H1 (cell line): Measurements from ENCODE around the gene ABHD4. TPM values are rescaled to one million over a fixed set of nuclear protein-coding genes. Genes with fewer than 3 reads are reported as not detected.

ENCODE experiments used
- BACH1 ChIP-seq: IDR thresholded peaks from 2 replicates; pipeline ENCODE4 v1.6.1; 2012; ENCODE audit warnings: low read length, improper control_type of control experiment
- BRCA1 ChIP-seq: IDR thresholded peaks from 2 replicates; pipeline ENCODE4 v1.6.1; 2012; ENCODE audit warnings: low read depth, low read length, improper control_type of control experiment
- CREB1 ChIP-seq: IDR thresholded peaks from 2 replicates; pipeline ENCODE4 v1.6.1; 2012; ENCODE audit warnings: inconsistent platforms
- HDAC2 ChIP-seq, 2 experiments: fragments of 300-600 bp in 1 of 2; sonication (generic) in 1 of 2; IDR thresholded peaks; 2 replicates each; pipeline ENCODE4 v1.6.1; 2011 to 2012; ENCODE audit warnings: low read depth in 2 of 2, low read length in 2 of 2, mild to moderate bottlenecking in 2 of 2, moderate library complexity in 2 of 2, borderline replicate concordance in 1 of 2, inconsistent platforms in 1 of 2
- JUND ChIP-seq: IDR thresholded peaks from 2 replicates; pipeline ENCODE4 v1.6.1; 2011; ENCODE audit warnings: mild to moderate bottlenecking, improper control_type of control experiment, low read length
- polyA plus RNA-seq, 7 experiments: library from polyadenylated mRNA; depleted of rRNA in 3 of 7; stranded (reverse) in 5 of 7; unstranded in 2 of 7; fragments of >200 nt in 5 of 7; fragments of 200-250 nt in 2 of 7; gene quantifications; 1 replicate in 5 of 7; 2 replicates in 1 of 7; 4 replicates in 1 of 7; pipeline versions ENCODE4 v1.2.1 to v1.2.3, GENCODE V29; 2011 to 2013; ENCODE audit warnings: missing spikeins in 2 of 7, mixed read lengths in 2 of 7
- total RNA-seq: library from RNA; stranded (reverse); fragmentation: NEBNext Ultra II Directional; extraction: Animal tissue kit (Norgen Biotek cat#: 25700); gene quantifications from 2 replicates; pipeline ENCODE4 v1.2.1, GENCODE V29; 2021
- TF ChIP-seq, protein P1 (sequence below): fragments of 300-600 bp; sonication (generic); IDR thresholded peaks from 2 replicates; pipeline ENCODE4 v1.7.1; 2012; ENCODE audit warnings: low read length, moderate library complexity, mild to moderate bottlenecking, inconsistent platforms; ENCODE audit not compliant: insufficient replicate concordance
- TF ChIP-seq, protein P2 (sequence below), 3 experiments: IDR thresholded peaks; 1 replicate in 2 of 3; 2 replicates in 1 of 3; pipeline versions ENCODE4 v1.5.1 to v1.6.1; 2011; ENCODE audit warnings: low read length in 3 of 3, mild to moderate bottlenecking in 3 of 3, inconsistent platforms in 2 of 3, low read depth in 1 of 3, moderate library complexity in 1 of 3; ENCODE audit not compliant: insufficient read depth in 1 of 3; ENCODE audit errors: control extremely low read depth in 1 of 3

Gene ABHD4
- total and polyA plus RNA-seq, 2 of the 8 experiments (the other 6 are each of a cell fraction or from before 2014, with no cell fraction given), result 32.4 to 42.9 TPM

DNA sequence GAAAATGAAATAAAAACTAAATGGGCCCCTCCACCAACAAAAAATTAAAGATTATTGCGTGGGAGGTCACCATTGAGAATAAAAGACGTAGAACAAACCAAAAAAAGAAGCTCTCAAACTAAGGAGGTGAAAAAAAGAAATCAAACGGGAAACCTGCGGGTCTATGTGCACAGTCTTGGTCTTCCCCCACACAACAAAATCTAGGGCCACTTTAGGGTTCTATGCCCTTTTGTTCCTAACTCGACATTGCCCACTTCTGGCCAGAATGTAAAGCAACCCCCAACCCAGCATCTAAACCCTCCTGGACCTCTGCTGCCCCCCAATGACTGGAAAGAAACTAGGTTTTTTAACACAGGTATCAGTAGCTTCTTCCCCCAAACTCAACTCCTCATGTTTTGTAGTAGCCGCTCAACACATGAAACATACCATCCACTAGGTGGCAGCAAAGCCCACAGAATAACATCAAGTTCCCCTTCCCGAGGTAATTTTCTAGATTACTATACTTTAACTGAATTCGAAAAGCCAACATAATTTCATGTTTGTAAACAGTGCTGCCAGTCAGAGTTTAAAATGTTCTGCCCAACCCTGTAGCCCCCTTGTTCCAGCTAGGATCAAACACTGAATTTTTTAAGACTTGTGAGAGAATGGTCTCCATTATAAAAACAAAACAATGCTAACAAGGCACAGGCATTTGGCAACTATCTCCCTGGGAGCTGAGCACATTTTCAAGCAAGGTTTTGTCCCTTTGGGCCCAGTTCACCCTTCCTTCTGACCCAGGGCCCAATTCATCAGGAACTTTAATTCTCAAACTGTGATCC lies 27.8 kb upstream of the ABHD4 start (continued):
- TF ChIP-seq BRCA1 (no peak), JUND (peak; percentile 37; the same call in 1 of the 2 replicates), CREB1 (peak; percentile 34; the same call in 1 of the 2 replicates), HDAC2 (IDR thresholded peaks at IDR 0.05; ENCODE audit: borderline replicate concordance in 1 of 2, low read depth in 2 of 2, low read length in 2 of 2) (0 out of 4 replicates have a peak, but pooled peaks of 1 of the 2 experiments have one; percentile 45), BACH1 (no peak)
- TF ChIP-seq, protein P1, sequence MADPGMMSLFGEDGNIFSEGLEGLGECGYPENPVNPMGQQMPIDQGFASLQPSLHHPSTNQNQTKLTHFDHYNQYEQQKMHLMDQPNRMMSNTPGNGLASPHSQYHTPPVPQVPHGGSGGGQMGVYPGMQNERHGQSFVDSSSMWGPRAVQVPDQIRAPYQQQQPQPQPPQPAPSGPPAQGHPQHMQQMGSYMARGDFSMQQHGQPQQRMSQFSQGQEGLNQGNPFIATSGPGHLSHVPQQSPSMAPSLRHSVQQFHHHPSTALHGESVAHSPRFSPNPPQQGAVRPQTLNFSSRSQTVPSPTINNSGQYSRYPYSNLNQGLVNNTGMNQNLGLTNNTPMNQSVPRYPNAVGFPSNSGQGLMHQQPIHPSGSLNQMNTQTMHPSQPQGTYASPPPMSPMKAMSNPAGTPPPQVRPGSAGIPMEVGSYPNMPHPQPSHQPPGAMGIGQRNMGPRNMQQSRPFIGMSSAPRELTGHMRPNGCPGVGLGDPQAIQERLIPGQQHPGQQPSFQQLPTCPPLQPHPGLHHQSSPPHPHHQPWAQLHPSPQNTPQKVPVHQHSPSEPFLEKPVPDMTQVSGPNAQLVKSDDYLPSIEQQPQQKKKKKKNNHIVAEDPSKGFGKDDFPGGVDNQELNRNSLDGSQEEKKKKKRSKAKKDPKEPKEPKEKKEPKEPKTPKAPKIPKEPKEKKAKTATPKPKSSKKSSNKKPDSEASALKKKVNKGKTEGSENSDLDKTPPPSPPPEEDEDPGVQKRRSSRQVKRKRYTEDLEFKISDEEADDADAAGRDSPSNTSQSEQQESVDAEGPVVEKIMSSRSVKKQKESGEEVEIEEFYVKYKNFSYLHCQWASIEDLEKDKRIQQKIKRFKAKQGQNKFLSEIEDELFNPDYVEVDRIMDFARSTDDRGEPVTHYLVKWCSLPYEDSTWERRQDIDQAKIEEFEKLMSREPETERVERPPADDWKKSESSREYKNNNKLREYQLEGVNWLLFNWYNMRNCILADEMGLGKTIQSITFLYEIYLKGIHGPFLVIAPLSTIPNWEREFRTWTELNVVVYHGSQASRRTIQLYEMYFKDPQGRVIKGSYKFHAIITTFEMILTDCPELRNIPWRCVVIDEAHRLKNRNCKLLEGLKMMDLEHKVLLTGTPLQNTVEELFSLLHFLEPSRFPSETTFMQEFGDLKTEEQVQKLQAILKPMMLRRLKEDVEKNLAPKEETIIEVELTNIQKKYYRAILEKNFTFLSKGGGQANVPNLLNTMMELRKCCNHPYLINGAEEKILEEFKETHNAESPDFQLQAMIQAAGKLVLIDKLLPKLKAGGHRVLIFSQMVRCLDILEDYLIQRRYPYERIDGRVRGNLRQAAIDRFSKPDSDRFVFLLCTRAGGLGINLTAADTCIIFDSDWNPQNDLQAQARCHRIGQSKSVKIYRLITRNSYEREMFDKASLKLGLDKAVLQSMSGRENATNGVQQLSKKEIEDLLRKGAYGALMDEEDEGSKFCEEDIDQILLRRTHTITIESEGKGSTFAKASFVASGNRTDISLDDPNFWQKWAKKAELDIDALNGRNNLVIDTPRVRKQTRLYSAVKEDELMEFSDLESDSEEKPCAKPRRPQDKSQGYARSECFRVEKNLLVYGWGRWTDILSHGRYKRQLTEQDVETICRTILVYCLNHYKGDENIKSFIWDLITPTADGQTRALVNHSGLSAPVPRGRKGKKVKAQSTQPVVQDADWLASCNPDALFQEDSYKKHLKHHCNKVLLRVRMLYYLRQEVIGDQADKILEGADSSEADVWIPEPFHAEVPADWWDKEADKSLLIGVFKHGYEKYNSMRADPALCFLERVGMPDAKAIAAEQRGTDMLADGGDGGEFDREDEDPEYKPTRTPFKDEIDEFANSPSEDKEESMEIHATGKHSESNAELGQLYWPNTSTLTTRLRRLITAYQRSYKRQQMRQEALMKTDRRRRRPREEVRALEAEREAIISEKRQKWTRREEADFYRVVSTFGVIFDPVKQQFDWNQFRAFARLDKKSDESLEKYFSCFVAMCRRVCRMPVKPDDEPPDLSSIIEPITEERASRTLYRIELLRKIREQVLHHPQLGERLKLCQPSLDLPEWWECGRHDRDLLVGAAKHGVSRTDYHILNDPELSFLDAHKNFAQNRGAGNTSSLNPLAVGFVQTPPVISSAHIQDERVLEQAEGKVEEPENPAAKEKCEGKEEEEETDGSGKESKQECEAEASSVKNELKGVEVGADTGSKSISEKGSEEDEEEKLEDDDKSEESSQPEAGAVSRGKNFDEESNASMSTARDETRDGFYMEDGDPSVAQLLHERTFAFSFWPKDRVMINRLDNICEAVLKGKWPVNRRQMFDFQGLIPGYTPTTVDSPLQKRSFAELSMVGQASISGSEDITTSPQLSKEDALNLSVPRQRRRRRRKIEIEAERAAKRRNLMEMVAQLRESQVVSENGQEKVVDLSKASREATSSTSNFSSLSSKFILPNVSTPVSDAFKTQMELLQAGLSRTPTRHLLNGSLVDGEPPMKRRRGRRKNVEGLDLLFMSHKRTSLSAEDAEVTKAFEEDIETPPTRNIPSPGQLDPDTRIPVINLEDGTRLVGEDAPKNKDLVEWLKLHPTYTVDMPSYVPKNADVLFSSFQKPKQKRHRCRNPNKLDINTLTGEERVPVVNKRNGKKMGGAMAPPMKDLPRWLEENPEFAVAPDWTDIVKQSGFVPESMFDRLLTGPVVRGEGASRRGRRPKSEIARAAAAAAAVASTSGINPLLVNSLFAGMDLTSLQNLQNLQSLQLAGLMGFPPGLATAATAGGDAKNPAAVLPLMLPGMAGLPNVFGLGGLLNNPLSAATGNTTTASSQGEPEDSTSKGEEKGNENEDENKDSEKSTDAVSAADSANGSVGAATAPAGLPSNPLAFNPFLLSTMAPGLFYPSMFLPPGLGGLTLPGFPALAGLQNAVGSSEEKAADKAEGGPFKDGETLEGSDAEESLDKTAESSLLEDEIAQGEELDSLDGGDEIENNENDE, result peak; percentile 29
- TF ChIP-seq, protein P2, sequence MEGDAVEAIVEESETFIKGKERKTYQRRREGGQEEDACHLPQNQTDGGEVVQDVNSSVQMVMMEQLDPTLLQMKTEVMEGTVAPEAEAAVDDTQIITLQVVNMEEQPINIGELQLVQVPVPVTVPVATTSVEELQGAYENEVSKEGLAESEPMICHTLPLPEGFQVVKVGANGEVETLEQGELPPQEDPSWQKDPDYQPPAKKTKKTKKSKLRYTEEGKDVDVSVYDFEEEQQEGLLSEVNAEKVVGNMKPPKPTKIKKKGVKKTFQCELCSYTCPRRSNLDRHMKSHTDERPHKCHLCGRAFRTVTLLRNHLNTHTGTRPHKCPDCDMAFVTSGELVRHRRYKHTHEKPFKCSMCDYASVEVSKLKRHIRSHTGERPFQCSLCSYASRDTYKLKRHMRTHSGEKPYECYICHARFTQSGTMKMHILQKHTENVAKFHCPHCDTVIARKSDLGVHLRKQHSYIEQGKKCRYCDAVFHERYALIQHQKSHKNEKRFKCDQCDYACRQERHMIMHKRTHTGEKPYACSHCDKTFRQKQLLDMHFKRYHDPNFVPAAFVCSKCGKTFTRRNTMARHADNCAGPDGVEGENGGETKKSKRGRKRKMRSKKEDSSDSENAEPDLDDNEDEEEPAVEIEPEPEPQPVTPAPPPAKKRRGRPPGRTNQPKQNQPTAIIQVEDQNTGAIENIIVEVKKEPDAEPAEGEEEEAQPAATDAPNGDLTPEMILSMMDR (IDR thresholded peaks at IDR 0.05; ENCODE audit: control extremely low read depth in 1 of 3, insufficient read depth in 1 of 3, low read depth in 1 of 3, low read length in 3 of 3), result peak; percentile 63 to 100 (median 97)
